Kidney (tissue), 14 donors: ENCODE data around the gene PLAU. TPM values are rescaled to one million over a fixed set of nuclear protein-coding genes. Genes with fewer than 3 reads are reported as not detected.

Source experiments
- DNase-seq, 5 donors: peaks; one replicate each; pipeline ENCODE4 v3.0.0-alpha.2; 2013 to 2020
- FAIRE-seq: peaks from 2 replicates; lab custom pipeline; 2012; peaks lifted over from hg19 to GRCh38; lab: Jason Lieb, UNC
- H3K27ac ChIP-seq, 2 donors: one replicate each; pipeline ENCODE4 v1.7.0; 2013; ENCODE audit warnings: low read depth in 2 of 2, low read length in 2 of 2, inconsistent platforms in 1 of 2
- H3K27me3 ChIP-seq: one replicate; pipeline ENCODE4 v1.7.1; 2013; ENCODE audit warnings: low read length, inconsistent platforms; ENCODE audit not compliant: control insufficient read depth, insufficient read depth
- H3K36me3 ChIP-seq, 3 donors: one replicate each; pipeline versions ENCODE4 v1.7.0 to v1.7.1; 2013; ENCODE audit warnings: low read length in 3 of 3, control low read depth in 1 of 3, inconsistent platforms in 1 of 3; ENCODE audit not compliant: insufficient read depth in 3 of 3, control insufficient read depth in 2 of 3
- H3K4me1 ChIP-seq, 3 donors: one replicate each; pipeline versions ENCODE4 v1.7.0 to v1.7.1; 2013; ENCODE audit warnings: low read length in 3 of 3, inconsistent platforms in 1 of 3, low read depth in 1 of 3; ENCODE audit not compliant: control insufficient read depth in 2 of 3, insufficient read depth in 2 of 3
- H3K4me3 ChIP-seq, 3 donors: one replicate each; pipeline versions ENCODE4 v1.7.0 to v1.8.1; 2013; ENCODE audit warnings: low read length in 3 of 3, control low read depth in 1 of 3, inconsistent platforms in 1 of 3
- H3K9ac ChIP-seq, 3 donors: one replicate each; pipeline versions ENCODE4 v1.7.0 to v1.7.1; 2013; ENCODE audit warnings: low read length in 3 of 3, control low read depth in 1 of 3, inconsistent platforms in 1 of 3
- H3K9me3 ChIP-seq, 3 donors: one replicate each; pipeline versions ENCODE4 v1.7.0 to v1.7.1; 2013; ENCODE audit warnings: low read length in 3 of 3, control low read depth in 1 of 3, inconsistent platforms in 1 of 3; ENCODE audit not compliant: control insufficient read depth in 2 of 3, insufficient read depth in 1 of 3
- CTCF ChIP-seq: IDR thresholded peaks from 3 replicates; pipeline ENCODE4 v1.5.1; 2012; ENCODE audit warnings: mild to moderate bottlenecking, moderate library complexity, borderline replicate concordance; ENCODE audit not compliant: insufficient read depth; ENCODE audit errors: extremely low read depth
- intact Hi-C: fragments of 100-400 bp; cut with DNase I; formaldehyde crosslinking; loops from one replicate; pipeline ENCODE4 v1.11.1; 2022
- polyA plus RNA-seq: library from polyadenylated mRNA; stranded (reverse); fragments of 350-450 nt; fragmentation: Illumina TruSeq; extraction: RNeasy Lipid Tissue Mini Kit (QIAGEN cat#74804); gene quantifications from one replicate; pipeline ENCODE4 v1.2.3, GENCODE V29; 2014; ENCODE audit warnings: low read depth, low replicate concordance; ENCODE audit not compliant: insufficient read depth
- total RNA-seq: library from RNA; stranded (reverse); fragmentation: NEBNext Ultra II Directional; extraction: Animal tissue kit (Norgen Biotek cat#: 25700); gene quantifications from one replicate; pipeline ENCODE4 v1.2.1, GENCODE V29; 2021
- donor health status: control.
- donor health status: control.
- donor health status: control.
- donor health status: control.
- donor health status: control.
- donor health status: DM: yes; HTN: yes; CAD: no.
- donor health status: Normal renal cell carcinoma (clear cell type).

Gene PLAU
- total and polyA plus RNA-seq, 2 donors from 2014 or later: 40.8 to 82.5 TPM

GRCh38 chr10:73877533-73878160, 33.3 kb upstream of the PLAU start:
- TF ChIP-seq CTCF: no peak
- Histone ChIP-seq H3K27ac (no peak overlapping the region), H3K9me3 (no peaks in the 10 kb centered on the region), H3K4me1 (peaks cover 0 to 6% (median 0%) of the 10 kb centered on the region in 3 donors), H3K9ac (no peak overlapping the region), H3K4me3 (no peak overlapping the region), H3K36me3 (no peaks in the 10 kb centered on the region), H3K27me3 (no peaks in the 10 kb centered on the region)
- FAIRE-seq: no peak
- intact Hi-C loops: no loop called here
- DNase-seq: no peak

- no peaks in the 10 kb centered on the region for H3K27me3 ChIP-seq
- FAIRE-seq: no peak
Observed at GRCh38 chr10:73878365-73878764, 32.6 kb upstream of the PLAU start.

GRCh38 chr10:73879296-73880173, 31.4 kb upstream of the PLAU start:
- no peak overlapping the region for H3K27ac ChIP-seq
- FAIRE-seq: no peak

More at GRCh38 chr10:73878365-73878764, 32.6 kb upstream of the PLAU start:
- no peak for DNase-seq
- no peak overlapping the region for H3K4me3 ChIP-seq
- no peak overlapping the region for H3K27ac ChIP-seq
- H3K9me3 ChIP-seq: no peaks in the 10 kb centered on the region
- no peaks in the 10 kb centered on the region for H3K36me3 ChIP-seq
- intact Hi-C loops: no loop called here
- no peak for TF ChIP-seq CTCF
- no peak overlapping the region for H3K9ac ChIP-seq
- peaks cover 0 to 1% (median 0%) of the 10 kb centered on the region in 3 donors for H3K4me1 ChIP-seq

More at GRCh38 chr10:73879296-73880173, 31.4 kb upstream of the PLAU start:
- Histone ChIP-seq H3K36me3 (no peaks in the 10 kb centered on the region), H3K9me3 (no peaks in the 10 kb centered on the region), H3K4me1 (no peaks in the 10 kb centered on the region), H3K9ac (no peak overlapping the region), H3K4me3 (no peak overlapping the region), H3K27me3 (no peaks in the 10 kb centered on the region)
- peak; percentile 79 to 95 (median 83) for DNase-seq
- TF ChIP-seq CTCF: peak; percentile 90
- intact Hi-C loops: loop anchor here (10.0 kb wide), 1 partner anchor 65 kb away; no protein-coding TSS in a partner anchor
